NCI-H2227 (cell line): ENCODE data around the gene SLC39A6.
"Not testable (repeated sequence)": the region's sequence is repeated elsewhere in the genome, so short reads cannot be mapped to it uniquely, and the experiment has no call there.

Experiments used
- DNase-seq: peaks from one replicate; lab custom pipeline; 2025; ENCODE audit not compliant: unreplicated experiment; lab: John Stamatoyannopoulos, UW

The SLC39A6 gene

DNA sequence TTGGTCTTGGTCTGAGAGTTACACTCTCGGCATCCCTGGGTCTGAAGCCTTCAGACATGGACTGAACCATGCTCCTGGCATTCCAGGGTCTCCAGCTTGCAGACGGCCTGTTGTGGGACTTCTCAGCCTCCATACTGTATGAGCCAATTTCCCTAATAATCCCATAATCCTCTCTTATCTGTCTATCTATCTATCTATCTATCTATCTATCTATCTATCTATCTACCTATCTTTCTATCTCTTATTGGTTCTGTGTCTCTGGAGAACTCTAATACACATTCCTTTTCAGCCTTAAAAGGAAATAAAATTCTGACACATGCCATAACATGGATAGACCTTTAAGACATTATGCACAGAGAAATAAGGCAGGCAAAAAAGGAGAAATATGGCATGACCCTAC is 24.4 kb downstream of the SLC39A6 start:
- no peak for DNase-seq

DNA sequence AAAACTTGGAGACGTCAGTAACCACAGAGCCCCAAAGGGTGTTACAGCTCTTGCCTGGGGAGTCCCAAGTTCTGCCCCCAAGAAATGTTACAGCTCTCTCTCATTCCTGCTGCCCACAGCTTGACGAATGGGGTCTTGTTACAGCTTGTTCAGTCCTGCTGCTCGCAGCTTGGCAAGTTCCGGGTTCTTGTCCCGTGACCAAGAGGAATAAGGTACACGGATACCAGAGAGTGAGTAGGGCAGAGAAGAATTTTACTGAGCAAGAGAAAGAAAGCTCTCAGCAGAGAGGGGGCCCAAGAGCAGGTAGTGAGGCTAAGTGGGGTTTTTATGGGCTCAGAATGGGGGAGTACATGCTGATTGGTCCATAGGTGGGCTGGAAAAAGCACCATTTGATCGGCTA is 27.2 kb downstream of the SLC39A6 start:
- no peak for DNase-seq

DNA sequence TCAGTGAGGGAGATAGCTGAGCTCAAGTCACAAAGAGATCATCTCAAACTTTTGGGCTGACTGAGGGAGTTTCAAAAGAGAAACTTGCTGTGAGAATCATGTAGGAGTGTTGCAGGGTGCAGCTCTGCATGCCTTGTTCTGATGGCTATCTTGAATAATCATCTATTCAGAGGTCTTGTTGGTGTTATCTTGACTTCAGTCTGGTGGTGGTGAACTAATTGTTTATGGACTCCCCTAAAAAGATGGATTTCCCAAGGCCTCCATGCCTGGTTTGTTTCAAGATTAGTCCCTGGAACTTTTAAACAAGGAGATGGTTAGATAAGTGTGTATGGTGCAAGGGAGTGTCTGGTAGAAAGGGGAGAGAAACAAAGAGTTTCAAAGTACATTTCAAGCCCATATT is 29.8 kb downstream of the SLC39A6 start:
- no peak for DNase-seq

DNA sequence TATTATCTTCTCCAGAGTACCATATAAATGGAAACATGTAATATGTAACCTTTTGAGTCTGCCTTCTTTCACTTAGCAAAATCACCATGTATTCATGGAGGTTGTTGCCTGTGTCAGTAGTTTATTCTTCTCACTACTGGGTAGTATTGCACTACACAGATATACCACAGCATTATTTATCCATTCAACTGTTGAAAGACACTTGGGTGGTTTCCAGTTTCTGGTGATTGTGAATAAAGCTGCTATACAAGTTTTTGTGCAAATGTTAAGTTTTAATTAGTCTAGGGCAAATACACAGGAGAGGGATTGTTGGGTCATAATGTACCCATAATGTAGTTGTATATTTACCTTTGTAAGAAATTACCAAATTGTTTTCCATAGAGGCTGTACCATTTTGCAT is 32.2 kb downstream of the SLC39A6 start:
- DNase-seq = no peak

DNA sequence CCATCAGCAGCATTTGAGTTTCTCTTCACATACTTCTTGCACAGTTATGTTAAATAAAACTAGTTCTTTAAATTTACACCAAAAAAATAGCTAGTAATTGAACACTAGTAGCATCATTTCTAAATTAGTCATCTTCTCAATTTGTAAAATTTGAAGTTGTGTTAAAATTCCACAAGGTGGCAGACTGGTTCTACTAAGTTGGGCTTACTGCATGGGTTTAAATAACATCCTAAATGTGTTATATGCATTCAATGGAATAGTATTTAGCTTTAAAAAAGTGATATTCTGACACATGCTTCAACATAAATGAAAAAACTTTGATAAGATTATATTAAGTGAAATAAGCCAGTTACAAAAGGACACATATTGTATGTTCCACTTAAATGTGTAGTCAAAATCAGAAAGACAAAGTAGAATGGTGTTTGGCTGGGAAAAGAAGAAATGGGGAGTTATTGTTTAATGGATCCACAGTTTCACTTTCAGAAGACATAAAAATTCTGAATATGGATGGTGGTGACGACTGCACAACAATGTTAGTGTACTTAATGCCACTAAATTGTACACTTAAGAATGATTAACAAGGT is 33.1 kb downstream of the SLC39A6 start:
- peak; percentile 55 for DNase-seq

DNA sequence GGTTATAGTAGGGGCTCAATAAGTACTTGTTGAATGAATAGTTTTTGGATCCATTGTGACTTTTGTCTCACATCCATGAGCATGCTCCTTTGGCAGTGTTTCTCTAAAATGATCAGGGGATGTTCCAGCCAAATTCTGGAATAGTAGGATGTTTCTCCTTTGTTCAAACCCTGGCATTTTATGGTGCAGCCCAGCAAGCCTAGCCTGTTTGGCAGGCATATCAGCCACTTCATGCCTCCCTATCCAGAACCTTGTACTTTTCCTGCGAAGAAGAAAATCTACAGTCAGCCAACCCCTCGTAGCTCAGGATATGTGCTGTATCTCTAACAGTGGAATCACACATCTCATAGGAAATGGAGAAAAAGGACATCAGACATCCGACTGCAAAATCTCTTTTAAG is 34.7 kb downstream of the SLC39A6 start:
- DNase-seq = no peak

DNA sequence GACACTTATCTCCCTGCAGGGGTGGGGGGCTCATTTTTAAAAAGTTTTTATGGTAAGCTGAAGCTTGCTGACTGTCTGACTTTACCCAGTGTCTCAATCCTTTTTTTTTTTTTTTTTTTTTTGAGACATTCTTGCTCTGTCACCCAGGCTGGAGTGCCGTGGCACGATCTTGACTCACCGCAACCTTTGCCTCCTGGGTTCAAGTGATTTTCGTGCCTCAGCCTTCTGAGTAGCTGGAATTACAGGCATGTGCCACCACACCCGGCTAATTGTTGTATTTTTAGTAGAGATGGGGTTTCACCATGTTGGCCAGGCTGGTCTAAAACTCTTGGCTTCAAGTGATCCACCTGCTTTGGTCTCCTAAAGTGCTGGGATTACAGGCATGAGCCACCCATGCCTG is 37.0 kb downstream of the SLC39A6 start:
- DNase-seq = not testable (repeated sequence)

DNA sequence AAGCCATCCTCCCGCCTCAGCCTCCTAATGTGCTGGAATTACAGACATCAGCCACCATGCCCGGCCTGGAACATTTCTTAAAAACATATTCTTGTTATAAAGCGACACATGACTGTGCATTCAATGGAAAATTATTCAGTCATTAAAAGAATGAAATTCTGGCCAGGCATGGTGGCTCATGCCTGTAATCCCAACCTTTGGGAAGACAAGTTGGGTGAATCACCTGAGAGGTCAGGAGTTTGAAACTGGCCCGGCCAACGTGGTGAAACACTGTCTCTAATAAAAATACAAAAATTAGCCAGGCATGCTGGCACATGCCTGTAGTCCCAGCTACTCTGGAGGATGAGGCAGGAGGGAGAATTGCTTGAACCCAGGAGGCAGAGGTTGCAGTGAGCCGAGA is 40.1 kb downstream of the SLC39A6 start:
- DNase-seq = no peak

DNA sequence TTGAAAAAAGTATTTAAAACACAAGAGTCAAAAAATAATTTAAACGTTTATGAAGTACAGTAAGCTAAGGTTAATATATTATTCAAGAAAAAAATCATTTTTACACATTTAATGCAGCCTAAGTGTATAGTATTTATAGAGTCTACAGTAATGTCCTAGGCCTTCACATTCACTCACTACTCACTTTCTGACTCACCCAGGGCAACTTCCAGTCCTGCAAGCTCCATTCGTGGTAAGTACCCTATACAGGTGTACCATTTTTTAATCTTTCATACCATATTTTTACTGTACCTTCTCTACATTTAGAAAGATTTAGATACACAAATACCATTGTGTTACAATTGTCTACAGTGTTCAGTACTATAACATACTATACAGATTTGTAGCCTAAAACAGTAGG is 40.9 kb downstream of the SLC39A6 start:
- DNase-seq = no peak

DNA sequence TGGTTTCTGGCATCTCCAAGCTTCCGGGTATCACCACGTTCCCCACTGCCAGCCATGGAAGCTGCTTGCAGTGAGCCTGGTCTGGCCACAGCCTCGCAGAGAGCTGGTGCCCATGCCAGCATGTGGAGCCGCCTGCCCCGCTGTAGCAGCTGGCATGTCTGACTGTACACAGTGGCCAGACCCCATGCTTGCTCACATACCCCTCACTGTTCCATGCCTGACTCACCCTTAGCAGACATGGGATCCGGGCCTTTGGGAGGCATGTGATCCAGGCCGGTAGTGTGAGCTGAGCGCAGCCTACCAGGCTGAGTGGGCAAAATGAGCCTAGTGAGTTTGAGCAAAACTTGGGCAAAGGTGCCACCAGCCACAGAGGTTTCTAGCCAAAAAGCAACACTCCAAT is 43.0 kb downstream of the SLC39A6 start:
- DNase-seq = no peak

DNA sequence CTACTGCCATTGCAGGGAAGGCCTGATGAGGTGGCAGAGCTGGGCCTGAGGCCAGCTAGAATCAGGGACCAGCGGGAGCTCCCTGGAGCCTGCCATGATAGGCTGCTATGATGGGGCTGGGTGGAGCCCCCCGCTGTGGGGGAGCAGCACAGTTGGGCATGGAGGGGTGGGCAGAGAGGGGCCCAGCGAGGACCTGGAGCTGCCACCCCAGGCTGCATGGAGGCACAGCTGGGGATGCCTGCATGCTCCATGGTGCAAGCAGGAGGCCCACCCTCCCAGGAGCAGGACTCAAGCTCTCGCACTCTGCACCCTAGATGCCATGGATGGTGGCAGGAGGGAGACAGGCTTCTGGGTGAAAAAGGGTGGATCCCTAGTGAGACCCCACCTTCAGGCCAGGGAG is 43.9 kb downstream of the SLC39A6 start:
- no peak for DNase-seq

DNA sequence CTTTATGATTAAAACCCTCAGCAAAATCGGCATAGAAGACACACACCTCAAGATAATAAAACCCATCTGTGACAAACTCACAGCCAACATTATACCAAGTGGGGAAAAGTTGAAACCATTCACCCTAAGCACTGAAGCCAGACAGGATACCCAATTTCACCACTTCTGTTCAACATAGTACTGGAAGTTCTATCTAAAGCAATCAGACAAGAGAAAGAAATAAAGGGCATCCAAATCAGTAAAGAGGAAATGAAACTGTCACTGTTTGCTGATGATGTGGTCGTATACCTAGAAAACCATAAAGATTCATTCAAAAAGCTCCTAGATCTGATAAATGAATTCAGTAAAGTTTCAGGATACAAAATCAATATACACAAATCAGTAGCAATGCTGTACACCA is 45.4 kb downstream of the SLC39A6 start:
- DNase-seq = no peak

DNA sequence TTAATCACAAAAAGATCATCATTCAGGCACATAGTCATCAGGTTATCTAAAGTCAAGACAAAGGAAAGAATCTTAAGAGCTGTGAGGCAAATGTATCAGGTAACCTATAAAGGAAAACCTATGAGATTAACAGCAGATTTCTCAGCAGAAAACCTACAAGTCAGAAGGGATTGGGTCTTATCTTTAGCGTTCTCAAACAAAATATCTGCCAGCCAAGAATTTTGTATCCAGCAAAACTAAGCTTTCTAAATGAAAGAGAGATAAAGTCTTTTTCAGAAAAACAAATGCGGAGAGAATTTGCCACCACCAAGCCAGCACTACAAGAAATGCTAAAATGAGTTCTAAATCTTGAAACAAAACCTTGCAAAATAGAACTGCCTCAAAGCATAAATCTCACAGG is 48.0 kb downstream of the SLC39A6 start:
- not testable (repeated sequence) for DNase-seq

DNA sequence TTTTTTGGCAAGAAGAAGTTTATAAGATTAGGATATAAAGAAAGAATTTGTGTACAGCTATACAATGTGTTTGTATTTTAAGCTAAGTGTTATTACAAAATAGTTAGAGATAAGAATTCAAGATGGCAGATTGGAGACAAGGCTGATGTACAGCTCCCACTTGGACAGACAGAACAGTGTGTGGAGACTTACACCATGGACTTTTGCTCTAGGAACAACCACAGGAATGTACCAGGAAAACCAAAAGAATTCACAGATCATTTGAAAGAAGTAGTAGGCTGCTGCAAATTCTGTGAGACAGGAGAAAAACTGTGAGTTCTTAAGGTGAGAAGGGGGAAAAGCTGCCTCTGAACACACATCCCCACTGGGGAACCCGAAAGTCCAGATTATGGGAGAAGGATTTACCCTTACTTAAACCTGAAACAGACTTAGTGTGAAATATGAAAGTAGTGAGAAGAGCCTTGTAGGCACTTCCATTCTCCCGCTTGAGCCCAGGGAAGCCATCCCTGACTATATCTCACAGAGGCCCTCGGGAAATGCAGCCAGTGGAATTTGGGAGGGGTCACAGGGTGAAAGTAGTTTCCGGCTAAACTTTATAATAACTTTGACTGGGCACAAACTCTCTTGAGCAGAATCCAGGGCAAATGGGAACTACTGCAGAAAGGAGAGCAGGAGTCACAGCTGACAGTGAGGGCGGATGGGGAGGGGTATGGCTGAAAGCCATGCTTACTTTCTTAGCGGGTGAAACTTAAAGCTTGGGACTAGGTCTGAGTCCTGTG is 50.2 kb downstream of the SLC39A6 start:
- no peak for DNase-seq

DNA sequence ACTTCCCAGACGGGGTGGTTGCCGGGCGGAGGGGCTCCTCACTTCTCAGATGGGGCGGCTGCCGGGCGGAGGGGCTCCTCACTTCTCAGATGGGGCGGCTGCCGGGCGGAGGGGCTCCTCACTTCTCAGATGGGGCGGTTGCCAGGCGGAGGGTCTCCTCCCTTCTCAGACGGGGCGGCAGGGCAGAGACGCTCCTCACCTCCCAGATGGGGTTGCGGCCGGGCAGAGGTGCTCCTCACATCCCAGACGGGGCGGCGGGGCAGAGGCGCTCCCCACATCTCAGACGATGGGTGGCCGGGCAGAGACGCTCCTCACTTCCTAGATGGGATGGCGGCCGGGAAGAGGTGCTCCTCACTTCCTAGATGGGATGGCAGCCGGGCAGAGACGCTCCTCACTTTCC is 51.4 kb downstream of the SLC39A6 start:
- not testable (repeated sequence) for DNase-seq

DNA sequence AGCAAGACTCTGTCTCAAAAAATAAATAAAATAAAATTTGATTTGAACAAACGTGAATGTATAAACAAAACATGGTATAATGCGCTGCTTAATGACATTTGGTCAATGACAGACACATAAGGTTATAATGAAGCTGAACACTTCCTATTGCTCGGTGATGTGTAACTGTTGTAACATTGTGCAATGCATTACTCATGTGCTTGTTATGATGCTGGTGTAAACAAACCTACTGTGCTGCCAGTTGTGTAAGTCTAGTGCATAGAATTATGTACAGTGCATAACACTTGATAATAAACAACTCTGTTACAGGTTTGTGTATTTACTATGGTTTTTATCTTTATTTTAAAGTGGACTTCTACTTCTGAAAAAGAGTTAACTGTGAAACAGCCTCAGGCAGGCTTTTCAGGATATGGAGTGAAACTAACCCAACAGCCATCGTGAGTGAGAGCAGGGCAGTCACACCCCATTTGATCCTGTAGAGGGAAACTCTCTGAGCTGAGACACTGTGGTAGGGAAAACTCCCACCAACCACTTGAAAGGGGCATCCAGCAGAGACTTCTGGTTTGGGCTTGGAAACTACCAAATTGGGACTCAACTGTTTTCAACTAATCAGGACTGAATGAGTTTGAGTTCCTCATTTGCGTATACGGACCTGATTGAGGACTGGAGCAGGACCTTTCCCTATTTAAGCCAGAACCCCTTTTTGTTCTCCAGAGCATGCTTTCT is 53.1 kb downstream of the SLC39A6 start:
- DNase-seq = no peak

DNA sequence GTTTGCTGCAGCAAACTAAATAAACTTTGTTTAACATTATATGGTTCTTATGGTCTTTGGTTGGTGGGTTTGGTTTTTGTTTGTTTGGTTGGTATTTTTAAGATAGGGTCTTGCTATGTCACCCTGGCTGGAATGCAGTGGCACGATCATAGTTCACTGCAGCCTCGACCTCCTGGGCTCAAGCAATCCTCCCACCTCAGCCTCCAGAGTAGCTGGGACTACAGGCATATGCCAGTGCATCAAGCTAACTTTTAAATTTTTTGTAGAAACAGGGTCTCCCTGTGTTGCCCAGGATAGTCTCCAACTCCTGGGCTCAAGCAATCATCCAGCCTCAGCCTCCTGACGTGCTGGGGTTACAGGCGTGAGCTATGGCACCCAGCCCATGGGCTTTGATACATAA is 54.7 kb downstream of the SLC39A6 start:
- DNase-seq = no peak

DNA sequence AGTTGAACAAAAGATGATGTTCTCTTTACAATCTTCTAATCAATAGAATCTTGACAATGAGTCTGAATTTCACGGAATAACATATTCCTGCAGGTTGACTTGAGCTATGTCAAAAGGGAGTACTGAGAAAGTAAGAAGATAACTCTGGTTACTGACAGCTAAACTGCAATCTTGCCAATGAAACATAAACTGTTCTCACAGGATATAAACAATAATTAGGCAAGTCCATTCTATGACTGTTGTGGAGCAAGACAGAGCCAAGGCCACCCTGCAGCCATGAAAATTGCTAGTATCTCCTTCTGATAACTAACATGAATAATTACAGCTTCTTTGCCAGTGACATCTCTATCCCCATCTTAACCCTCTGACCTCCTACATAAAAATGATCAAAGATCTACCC is 55.5 kb downstream of the SLC39A6 start:
- DNase-seq = no peak

DNA sequence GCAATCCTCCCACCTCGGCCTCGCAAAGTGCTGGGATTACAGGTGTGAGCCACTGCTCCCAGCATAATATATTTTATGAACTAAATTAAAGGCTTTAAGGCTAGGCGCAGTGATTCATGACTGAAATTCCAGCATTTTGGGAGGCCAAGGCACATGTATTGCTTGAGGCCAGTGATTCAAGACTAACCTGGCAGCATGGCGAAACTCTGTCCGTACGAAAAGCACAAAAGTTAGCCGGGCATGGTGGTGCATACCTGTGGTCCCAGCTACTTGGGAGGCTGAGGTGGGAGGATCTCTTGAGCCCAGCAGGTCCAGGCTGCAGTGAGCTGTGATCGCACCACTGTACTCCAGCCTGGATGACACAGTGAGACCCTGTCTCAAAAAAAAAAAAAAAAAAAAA is 56.7 kb downstream of the SLC39A6 start:
- not testable (repeated sequence) for DNase-seq

DNA sequence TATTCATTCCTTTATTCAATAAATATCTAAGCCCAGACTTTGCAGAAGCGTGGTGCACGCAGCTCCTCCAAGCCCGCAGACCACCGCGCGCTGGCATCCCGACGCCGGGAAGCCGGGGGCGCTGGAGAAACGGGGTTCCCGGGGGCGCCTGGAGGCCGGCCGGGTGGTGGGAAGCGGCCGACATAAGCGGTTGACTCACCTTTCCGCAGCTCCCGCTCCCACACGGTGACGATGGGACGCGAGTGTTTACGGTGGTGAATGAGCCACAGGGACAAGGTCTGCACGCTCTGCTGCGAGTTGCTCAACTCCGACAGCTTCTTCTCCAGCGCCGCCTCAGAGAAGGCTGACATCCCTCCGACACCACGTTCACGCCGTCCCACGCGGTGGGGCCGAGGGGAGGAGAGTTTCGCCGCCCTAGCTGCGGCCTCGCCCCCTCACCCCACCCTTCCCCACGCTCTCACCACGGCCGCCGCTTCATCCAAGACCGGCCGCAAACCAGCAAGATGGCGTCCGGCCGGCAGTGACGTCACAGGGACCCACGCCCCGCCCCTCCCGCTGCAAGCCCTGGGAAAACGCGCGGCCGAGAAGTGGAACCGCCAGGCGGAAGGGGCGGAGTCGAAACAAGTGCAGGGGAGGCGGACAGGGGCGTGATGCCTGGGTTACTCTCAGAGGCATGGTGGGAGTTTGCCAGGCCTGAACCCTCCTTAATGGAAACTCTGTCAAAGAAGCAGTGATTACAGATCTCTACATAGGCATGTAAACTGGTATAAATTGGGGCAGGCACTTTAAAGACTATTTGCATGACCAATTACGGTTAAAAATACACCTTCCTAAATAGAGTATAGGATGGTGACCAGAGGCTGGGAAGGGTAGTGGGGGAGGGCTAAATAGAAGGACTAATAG is 61.8 kb downstream of the SLC39A6 start, which contains the start of gene RPRD1A:
Gene RPRD1A (minus strand): TSS at position 505 of the 903 bp plus-strand sequence. CDS start 155 bp downstream, at position 350.
- DNase-seq = peak; percentile 98

DNA sequence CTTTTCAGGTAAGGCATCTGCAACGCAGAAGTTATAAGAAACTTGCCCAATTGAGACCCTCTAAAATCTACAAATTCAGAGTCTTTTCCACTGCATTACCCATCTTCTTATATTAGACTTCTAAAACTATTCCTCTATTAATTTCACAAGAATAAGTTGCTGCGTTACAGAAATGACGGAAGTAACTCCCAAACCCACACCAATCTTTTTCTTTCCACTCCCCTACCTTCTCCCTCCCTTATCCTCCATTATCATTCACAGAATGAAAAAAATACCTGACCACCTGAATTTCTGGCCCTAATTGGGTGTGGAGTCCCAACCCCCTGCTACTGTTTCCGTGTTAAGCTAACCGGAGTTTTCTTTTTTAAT is 62.5 kb downstream of the SLC39A6 start:
- no peak for DNase-seq
